Mesendoderm (in vitro differentiated cells): ENCODE results near the gene ADAMTS13.
"Not testable (repeated sequence)": the region's sequence is repeated elsewhere in the genome, so short reads cannot be mapped to it uniquely, and the experiment has no call there.

Experiments
- DNase-seq: peaks from one replicate; pipeline ENCODE4 v3.0.0; 2013
- H2AK5ac ChIP-seq: 2 replicates; pipeline ENCODE4 v1.6.1; 2013; ENCODE audit warnings: low read length, inconsistent platforms
- H2BK120ac ChIP-seq: 2 replicates; pipeline ENCODE4 v1.6.1; 2013; ENCODE audit warnings: low read depth, mild to moderate bottlenecking, low read length, moderate library complexity, mixed read lengths
- H2BK15ac ChIP-seq: replicated peaks from 2 replicates; pipeline ENCODE4 v1.6.1; 2013; ENCODE audit warnings: low read depth, mild to moderate bottlenecking, moderate library complexity
- H2BK5ac ChIP-seq: 2 replicates; pipeline ENCODE4 v1.6.1; 2013; ENCODE audit warnings: low read length, inconsistent platforms
- H3K18ac ChIP-seq: 2 replicates; pipeline ENCODE4 v1.6.1; 2013; ENCODE audit warnings: mild to moderate bottlenecking, low read length, mixed read lengths
- H3K23ac ChIP-seq: one replicate; pipeline ENCODE4 v1.6.1; 2013; ENCODE audit warnings: low read length
- H3K27ac ChIP-seq: 2 replicates; pipeline ENCODE4 v1.5.1; 2013; ENCODE audit warnings: low read depth, mild to moderate bottlenecking, inconsistent platforms, low read length, moderate library complexity
- H3K27me3 ChIP-seq: 2 replicates; pipeline ENCODE4 v1.6.1; 2013; ENCODE audit warnings: low read length, control low read depth, mild to moderate bottlenecking, inconsistent platforms; ENCODE audit not compliant: insufficient read depth, poor library complexity
- H3K36me3 ChIP-seq: 2 replicates; pipeline ENCODE4 v1.6.1; 2013; ENCODE audit warnings: low read length, inconsistent platforms; ENCODE audit not compliant: control insufficient read depth, insufficient read depth
- H3K4ac ChIP-seq: one replicate; pipeline ENCODE4 v1.6.1; 2013; ENCODE audit warnings: low read depth, mild to moderate bottlenecking, low read length, moderate library complexity
- H3K4me1 ChIP-seq: 2 replicates; pipeline ENCODE4 v1.6.1; 2013; ENCODE audit warnings: low read depth, low read length, inconsistent platforms; ENCODE audit not compliant: control insufficient read depth
- H3K4me2 ChIP-seq: 2 replicates; pipeline ENCODE4 v1.6.1; 2013; ENCODE audit warnings: low read length
- H3K4me3 ChIP-seq: 2 replicates; pipeline ENCODE4 v1.5.1; 2013; ENCODE audit warnings: mild to moderate bottlenecking, low read length
- H3K56ac ChIP-seq: one replicate; pipeline ENCODE4 v1.6.1; 2013; ENCODE audit warnings: low read length
- H3K79me1 ChIP-seq: 2 replicates; pipeline ENCODE4 v1.6.1; 2013; ENCODE audit warnings: low read length, inconsistent platforms
- H3K79me2 ChIP-seq: 2 replicates; pipeline ENCODE4 v1.6.1; 2013; ENCODE audit warnings: mild to moderate bottlenecking, low read length; ENCODE audit not compliant: control insufficient read depth, insufficient read depth
- H3K9ac ChIP-seq: 2 replicates; pipeline ENCODE4 v1.6.1; 2013; ENCODE audit warnings: low read length, inconsistent platforms
- H4K5ac ChIP-seq: one replicate; pipeline ENCODE4 v1.6.1; 2013; ENCODE audit warnings: low read length
- H4K8ac ChIP-seq: one replicate; pipeline ENCODE4 v1.6.1; 2013; ENCODE audit warnings: low read depth, mild to moderate bottlenecking, control low read depth, low read length, moderate library complexity
- WGBS: extraction: QIAGEN DNeasy Blood & Tissue Kit; methylation state at CpG from one replicate; pipeline ENCODE4 v1.1.7; 2013; ENCODE audit warnings: low lambda C conversion rate, missing lambda C conversion rate; ENCODE audit not compliant: insufficient coverage; ENCODE audit errors: extremely low coverage; 5-methylcytosine and 5-hydroxymethylcytosine counted together

ADAMTS13 gene

DNA sequence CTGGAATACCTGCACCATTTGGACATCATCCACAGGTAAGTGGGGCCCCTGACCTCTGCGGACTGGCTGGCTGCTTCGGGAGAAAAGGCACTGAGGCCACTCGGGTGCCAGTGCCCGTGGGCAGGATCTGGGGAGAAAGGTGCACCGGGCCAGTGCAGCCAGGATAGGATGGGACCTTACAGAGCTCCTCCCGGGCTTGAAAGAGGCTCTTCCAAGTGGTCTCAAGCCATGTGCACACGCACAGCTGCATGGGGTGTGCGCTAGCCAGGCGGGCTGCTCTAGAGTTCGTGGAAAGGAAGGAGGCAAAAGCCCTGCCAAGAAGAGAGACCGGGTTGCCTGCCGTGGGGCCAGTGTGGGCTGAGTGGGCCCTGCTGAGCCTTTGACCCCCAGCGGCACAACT is 32.6 kb upstream of the ADAMTS13 start:
- Histone ChIP-seq H3K18ac (no peak overlapping the region), H4K5ac (no peak overlapping the region), H3K4me3 (no peak overlapping the region), H2AK5ac (no peak overlapping the region), H3K56ac (no peak overlapping the region), H3K79me1 (no peaks in the 10 kb centered on the region), H3K27ac (no peak overlapping the region), H3K4ac (no peak overlapping the region), H2BK5ac (no peak overlapping the region), H3K36me3 (no peaks in the 10 kb centered on the region), H4K8ac (no peak overlapping the region), H2BK120ac (no peak overlapping the region), H3K4me2 (no peak overlapping the region), H3K9ac (no peak overlapping the region), H2BK15ac (no peak overlapping the region), H3K27me3 (no peaks in the 10 kb centered on the region), H3K79me2 (no peaks in the 10 kb centered on the region), H3K23ac (no peak overlapping the region), H3K4me1 (no peaks in the 10 kb centered on the region)
- DNase-seq = no peak
- no CpG with 5 or more reads among the region's 13 CpGs for WGBS

DNA sequence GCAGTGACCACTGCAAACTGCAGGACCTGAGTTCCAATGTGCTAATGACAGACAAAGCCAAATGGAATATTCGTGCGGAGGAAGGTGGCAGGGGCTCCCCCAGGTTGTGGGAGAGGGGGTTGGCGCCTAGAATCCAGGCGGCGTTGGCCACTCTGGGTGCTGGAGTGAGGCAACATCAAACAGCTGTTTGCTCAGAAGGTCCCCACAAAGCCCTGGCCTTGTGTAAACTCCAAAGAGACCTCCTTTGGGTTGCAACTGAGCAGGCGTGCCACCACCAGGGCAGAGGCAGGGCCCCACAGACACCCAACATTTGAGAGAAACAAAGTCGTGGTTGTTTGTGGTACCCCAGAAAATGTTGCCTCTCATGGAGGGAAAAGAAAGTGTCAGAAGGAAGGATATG is 31.5 kb upstream of the ADAMTS13 start:
- no peak overlapping the region for H4K8ac ChIP-seq
- H3K4me1 ChIP-seq = no peaks in the 10 kb centered on the region
- no peak overlapping the region for H3K4ac ChIP-seq
- H3K27ac ChIP-seq = no peak overlapping the region
- H3K18ac ChIP-seq = no peak overlapping the region
- H3K36me3 ChIP-seq = no peaks in the 10 kb centered on the region
- H2BK15ac ChIP-seq = no peak overlapping the region
- no peaks in the 10 kb centered on the region for H3K27me3 ChIP-seq
- no peaks in the 10 kb centered on the region for H3K79me1 ChIP-seq
- no peak overlapping the region for H3K4me2 ChIP-seq
- no peak overlapping the region for H2BK120ac ChIP-seq
- no peak overlapping the region for H3K9ac ChIP-seq
- DNase-seq = no peak
- WGBS = no CpG with 5 or more reads among the region's 7 CpGs
- no peak overlapping the region for H2AK5ac ChIP-seq
- no peak overlapping the region for H3K56ac ChIP-seq
- no peak overlapping the region for H2BK5ac ChIP-seq
- H4K5ac ChIP-seq = no peak overlapping the region
- H3K23ac ChIP-seq = no peak overlapping the region
- H3K4me3 ChIP-seq = no peak overlapping the region
- no peaks in the 10 kb centered on the region for H3K79me2 ChIP-seq

DNA sequence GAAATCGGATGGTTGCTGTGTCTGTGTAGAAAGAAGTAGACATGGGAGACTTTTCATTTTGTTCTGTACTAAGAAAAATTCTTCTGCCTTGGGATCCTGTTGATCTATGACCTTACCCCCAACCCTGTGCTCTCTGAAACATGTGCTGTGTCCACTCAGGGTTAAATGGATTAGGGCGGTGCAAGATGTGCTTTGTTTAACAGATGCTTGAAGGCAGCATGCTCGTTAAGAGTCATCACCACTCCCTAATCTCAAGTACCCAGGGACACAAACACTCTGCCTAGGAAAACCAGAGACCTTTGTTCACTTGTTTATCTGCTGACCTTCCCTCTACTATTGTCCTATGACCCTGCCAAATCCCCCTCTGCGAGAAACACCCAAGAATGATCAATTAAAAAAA is 30.7 kb upstream of the ADAMTS13 start:
- not testable (repeated sequence) for H3K56ac ChIP-seq, H2BK5ac ChIP-seq, H3K4me2 ChIP-seq, H4K8ac ChIP-seq, H3K27me3 ChIP-seq, H2BK15ac ChIP-seq, H2AK5ac ChIP-seq, H2BK120ac ChIP-seq, H3K18ac ChIP-seq, DNase-seq, H3K79me1 ChIP-seq, H3K4me3 ChIP-seq, H3K9ac ChIP-seq, H4K5ac ChIP-seq, H3K36me3 ChIP-seq, H3K4ac ChIP-seq, H3K27ac ChIP-seq, H3K23ac ChIP-seq, H3K79me2 ChIP-seq, H3K4me1 ChIP-seq
- WGBS = no CpG with 5 or more reads among the region's 4 CpGs

DNA sequence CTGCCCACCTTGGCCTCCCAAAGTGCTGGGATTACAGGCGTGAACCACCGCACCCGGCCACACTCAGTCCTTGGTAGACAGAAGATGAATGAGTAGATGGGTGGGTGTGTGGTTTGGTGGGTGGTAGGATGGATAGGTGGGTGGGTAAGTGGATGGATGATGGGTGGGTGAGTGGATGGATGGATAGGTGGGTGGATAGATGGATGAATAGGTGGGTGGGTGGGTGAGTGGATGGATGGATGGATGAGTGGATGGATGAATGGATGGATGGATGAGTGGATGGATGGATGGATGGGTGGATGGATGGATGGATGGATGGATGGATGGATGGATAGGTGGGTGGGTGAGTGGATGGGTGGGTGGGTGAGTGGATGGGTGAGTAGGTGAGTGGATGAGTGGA is 29.9 kb upstream of the ADAMTS13 start:
- H2BK120ac ChIP-seq, H3K4me2 ChIP-seq, H3K79me1 ChIP-seq, H3K9ac ChIP-seq, H3K27me3 ChIP-seq, H4K8ac ChIP-seq, H3K4me3 ChIP-seq, H3K4me1 ChIP-seq, H3K23ac ChIP-seq, H3K18ac ChIP-seq, H3K56ac ChIP-seq, H3K79me2 ChIP-seq, H3K4ac ChIP-seq, H3K36me3 ChIP-seq, H2BK15ac ChIP-seq, H2AK5ac ChIP-seq, H3K27ac ChIP-seq, H4K5ac ChIP-seq, H2BK5ac ChIP-seq, DNase-seq: not testable (repeated sequence)
- WGBS = no CpG with 5 or more reads among the region's 3 CpGs

DNA sequence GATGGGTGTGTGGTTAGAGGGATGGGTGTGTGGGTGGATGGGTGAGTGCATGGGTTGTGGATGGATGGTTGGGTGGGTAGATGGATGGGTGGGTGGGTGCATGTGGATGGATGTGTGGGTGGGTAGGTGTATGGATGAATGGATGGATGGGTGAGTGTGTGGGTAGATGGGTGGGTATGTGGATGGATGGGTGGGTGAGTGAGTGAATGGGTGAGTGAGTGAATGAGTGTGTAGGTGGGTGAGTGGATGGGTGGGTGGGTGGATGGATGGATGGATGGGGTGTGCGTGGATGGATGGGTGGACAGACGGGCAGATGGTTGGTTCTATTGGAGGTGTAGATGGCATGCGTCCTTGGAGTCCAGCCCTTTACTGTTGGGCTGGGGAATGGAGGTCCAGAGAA is 28.8 kb upstream of the ADAMTS13 start:
- H3K9ac ChIP-seq = no peak overlapping the region
- no peaks in the 10 kb centered on the region for H3K36me3 ChIP-seq
- no peak overlapping the region for H2BK15ac ChIP-seq
- no peaks in the 10 kb centered on the region for H3K4me1 ChIP-seq
- H2AK5ac ChIP-seq = no peak overlapping the region
- no peak overlapping the region for H3K56ac ChIP-seq
- H2BK120ac ChIP-seq = no peak overlapping the region
- H3K27ac ChIP-seq = no peak overlapping the region
- H2BK5ac ChIP-seq = no peak overlapping the region
- no peak overlapping the region for H3K23ac ChIP-seq
- H3K27me3 ChIP-seq = no peaks in the 10 kb centered on the region
- H3K18ac ChIP-seq = no peak overlapping the region
- H3K79me1 ChIP-seq = no peaks in the 10 kb centered on the region
- no peak overlapping the region for H3K4ac ChIP-seq
- no peak overlapping the region for H4K8ac ChIP-seq
- H3K79me2 ChIP-seq = no peaks in the 10 kb centered on the region
- H4K5ac ChIP-seq = no peak overlapping the region
- H3K4me3 ChIP-seq = no peak overlapping the region
- no peak overlapping the region for H3K4me2 ChIP-seq
- WGBS = no CpG with 5 or more reads among the region's 3 CpGs
- DNase-seq = no peak

DNA sequence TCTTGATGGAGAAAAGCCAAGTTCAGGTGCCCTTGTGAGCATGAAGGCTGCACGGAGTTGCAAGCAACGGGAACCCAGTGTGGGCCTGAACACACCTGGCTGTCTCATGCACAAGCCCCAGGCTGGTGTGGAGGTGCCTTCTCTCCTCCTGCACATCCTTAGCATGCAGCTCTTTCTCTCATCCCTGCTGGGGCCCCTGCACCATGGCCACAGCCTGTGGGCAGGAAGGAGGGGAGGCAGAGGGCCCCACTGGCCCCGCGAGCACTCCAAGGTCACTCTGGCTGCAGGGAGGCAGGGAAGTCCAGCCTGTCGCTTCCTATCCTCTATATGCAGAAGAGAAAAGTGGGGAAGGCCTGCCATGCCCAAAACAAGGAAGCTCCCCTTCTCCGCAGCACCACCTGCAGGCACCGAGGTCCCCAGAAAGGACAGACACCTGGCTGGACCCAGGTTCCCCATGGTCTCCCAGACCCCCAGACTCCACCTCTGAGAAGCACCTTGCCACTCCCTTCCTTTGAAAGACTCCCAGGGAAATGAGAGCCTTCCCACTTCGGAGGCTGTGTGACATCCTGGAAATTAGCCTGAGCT is 27.4 kb upstream of the ADAMTS13 start:
- no peaks in the 10 kb centered on the region for H3K4me1 ChIP-seq
- no peak overlapping the region for H3K4me2 ChIP-seq
- no peak overlapping the region for H3K9ac ChIP-seq
- no peaks in the 10 kb centered on the region for H3K36me3 ChIP-seq
- no peaks in the 10 kb centered on the region for H3K79me2 ChIP-seq
- no peaks in the 10 kb centered on the region for H3K79me1 ChIP-seq
- H2BK120ac ChIP-seq = no peak overlapping the region
- no peak overlapping the region for H3K18ac ChIP-seq
- no peak for DNase-seq
- H3K4me3 ChIP-seq = no peak overlapping the region
- H3K27ac ChIP-seq = no peak overlapping the region
- no peaks in the 10 kb centered on the region for H3K27me3 ChIP-seq
- H2AK5ac ChIP-seq = no peak overlapping the region
- H3K56ac ChIP-seq = no peak overlapping the region
- H4K8ac ChIP-seq = no peak overlapping the region
- H3K23ac ChIP-seq = no peak overlapping the region
- no peak overlapping the region for H2BK15ac ChIP-seq
- no peak overlapping the region for H3K4ac ChIP-seq
- WGBS = no CpG with 5 or more reads among the region's 8 CpGs
- H2BK5ac ChIP-seq = no peak overlapping the region
- H4K5ac ChIP-seq = no peak overlapping the region
